ENCODE measurements around the gene MARCHF2.

The MARCHF2 gene

DNA sequence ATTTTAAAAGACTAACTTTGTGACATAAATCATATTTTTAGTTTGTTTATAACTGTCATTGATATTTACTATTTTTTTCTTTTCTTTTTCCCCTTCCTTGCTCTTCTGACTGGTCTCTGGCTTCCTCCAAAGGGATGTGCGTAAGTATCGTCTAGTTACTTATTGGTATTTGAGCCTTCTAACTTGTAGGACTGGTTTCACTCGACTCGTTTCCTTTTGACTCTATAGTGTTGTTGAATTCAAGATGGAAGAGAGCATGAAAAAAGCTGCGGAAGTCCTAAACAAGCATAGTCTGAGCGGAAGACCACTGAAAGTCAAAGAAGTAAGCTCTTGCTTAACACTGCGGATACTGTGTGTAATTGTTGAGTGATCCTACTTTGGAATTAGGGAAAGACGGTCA, 50.3 kb downstream of the MARCHF2 start:
- no peak for DNase-seq (ENCODE audit: low read depth)
- TF ChIP-seq, protein P1, sequence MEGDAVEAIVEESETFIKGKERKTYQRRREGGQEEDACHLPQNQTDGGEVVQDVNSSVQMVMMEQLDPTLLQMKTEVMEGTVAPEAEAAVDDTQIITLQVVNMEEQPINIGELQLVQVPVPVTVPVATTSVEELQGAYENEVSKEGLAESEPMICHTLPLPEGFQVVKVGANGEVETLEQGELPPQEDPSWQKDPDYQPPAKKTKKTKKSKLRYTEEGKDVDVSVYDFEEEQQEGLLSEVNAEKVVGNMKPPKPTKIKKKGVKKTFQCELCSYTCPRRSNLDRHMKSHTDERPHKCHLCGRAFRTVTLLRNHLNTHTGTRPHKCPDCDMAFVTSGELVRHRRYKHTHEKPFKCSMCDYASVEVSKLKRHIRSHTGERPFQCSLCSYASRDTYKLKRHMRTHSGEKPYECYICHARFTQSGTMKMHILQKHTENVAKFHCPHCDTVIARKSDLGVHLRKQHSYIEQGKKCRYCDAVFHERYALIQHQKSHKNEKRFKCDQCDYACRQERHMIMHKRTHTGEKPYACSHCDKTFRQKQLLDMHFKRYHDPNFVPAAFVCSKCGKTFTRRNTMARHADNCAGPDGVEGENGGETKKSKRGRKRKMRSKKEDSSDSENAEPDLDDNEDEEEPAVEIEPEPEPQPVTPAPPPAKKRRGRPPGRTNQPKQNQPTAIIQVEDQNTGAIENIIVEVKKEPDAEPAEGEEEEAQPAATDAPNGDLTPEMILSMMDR (IDR thresholded peaks at IDR 0.05; ENCODE audit: low read depth, low read length): no peak
- TF ChIP-seq POLR2A (IDR thresholded peaks at IDR 0.05; ENCODE audit: extremely low read depth, insufficient read length): no peak
- TF ChIP-seq, protein P2, sequence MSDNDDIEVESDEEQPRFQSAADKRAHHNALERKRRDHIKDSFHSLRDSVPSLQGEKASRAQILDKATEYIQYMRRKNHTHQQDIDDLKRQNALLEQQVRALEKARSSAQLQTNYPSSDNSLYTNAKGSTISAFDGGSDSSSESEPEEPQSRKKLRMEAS (IDR thresholded peaks at IDR 0.05; ENCODE audit: low read depth, low read length): no peak
- TF ChIP-seq MYC (IDR thresholded peaks at IDR 0.05; ENCODE audit: low read depth, low read length): no peak
- H3K4me3 ChIP-seq (ENCODE audit: low read depth, low read length): no peak overlapping the region

DNA sequence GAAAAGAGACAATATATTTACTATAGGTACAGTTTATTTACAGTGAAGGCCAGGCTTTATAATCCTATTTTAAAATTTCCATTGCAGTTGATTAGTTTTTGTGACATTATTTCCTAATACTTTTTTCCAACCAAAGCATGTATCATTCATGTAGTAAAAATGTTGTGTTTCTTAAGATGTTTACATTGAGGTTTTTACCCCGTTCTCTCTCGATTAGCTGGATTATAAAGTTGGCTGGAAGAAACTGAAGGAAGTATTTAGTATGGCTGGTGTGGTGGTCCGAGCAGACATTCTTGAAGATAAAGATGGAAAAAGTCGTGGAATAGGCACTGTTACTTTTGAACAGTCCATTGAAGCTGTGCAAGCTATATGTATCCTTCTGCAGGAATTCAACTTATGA, 52.9 kb downstream of the MARCHF2 start:
- H3K4me3 ChIP-seq (ENCODE audit: low read depth, low read length): no peak overlapping the region

DNA sequence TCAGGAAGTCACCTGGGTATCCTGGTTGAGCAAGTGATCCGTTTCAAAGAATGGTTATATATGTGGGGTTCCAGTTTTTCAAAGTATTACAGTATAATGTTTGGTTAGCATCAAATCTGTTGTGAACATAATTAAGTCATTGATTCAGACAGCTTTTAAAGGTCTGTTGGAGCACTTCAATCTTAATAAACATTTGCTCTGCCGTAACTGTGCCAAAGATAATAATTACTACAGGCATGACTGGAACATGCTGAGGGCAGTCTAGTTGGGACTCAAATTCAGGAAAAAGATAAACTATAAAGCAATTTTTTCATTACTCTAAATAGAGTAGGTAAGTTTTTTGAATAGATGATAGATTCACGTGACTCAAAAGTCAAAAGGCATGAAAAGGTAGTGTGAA, 55.0 kb downstream of the MARCHF2 start:
- no peak overlapping the region for H3K4me3 ChIP-seq (ENCODE audit: low read depth, low read length)
- TF ChIP-seq, protein P2 (IDR thresholded peaks at IDR 0.05; ENCODE audit: low read depth, low read length): no peak
- no peak for DNase-seq (ENCODE audit: low read depth)

More for the DNA sequence above, 52.9 kb downstream of the MARCHF2 start:
- TF ChIP-seq, protein P2 (IDR thresholded peaks at IDR 0.05; ENCODE audit: low read depth, low read length): no peak
- no peak for TF ChIP-seq MYC (IDR thresholded peaks at IDR 0.05; ENCODE audit: low read depth, low read length)
- TF ChIP-seq, protein P1 (IDR thresholded peaks at IDR 0.05; ENCODE audit: low read depth, low read length): no peak
- TF ChIP-seq POLR2A (IDR thresholded peaks at IDR 0.05; ENCODE audit: extremely low read depth, insufficient read length): no peak
- no peak for DNase-seq (ENCODE audit: low read depth)

DNA sequence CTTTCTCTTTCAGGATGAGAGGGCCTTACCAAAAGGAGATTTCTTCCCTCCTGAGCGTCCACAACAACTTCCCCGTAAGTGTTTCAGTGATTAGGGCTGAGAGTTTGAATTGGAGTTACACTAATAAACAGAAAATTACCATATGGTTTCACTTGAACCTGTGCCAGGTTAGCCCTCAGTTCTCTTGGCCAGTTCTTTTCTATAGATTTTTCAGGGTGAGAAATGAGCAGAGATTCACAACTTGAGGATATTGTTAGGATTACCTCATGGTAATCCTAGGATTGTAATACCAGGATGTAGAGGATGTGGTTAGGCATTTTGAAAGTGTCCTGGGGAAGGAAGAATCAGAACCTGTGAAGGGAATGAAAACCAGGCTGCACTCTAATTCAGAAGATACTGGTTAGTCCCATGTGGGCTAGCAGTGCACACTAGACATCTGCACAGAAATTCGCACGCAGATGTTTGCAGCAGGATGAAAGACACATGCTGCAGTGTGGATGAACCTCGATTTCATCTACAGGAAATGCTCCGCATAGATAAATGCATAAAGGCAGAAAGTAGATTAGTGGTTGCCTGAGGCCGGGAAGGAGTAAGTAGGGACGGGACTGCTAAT, 55.8 kb downstream of the MARCHF2 start:
- H3K4me3 ChIP-seq (ENCODE audit: low read depth, low read length): no peak overlapping the region
- no peak for DNase-seq (ENCODE audit: low read depth)
- TF ChIP-seq, protein P2 (IDR thresholded peaks at IDR 0.05; ENCODE audit: low read depth, low read length): no peak
- no peak for TF ChIP-seq POLR2A (IDR thresholded peaks at IDR 0.05; ENCODE audit: extremely low read depth, insufficient read length)
- TF ChIP-seq, protein P1 (IDR thresholded peaks at IDR 0.05; ENCODE audit: low read depth, low read length): no peak
- no peak for TF ChIP-seq MYC (IDR thresholded peaks at IDR 0.05; ENCODE audit: low read depth, low read length)

DNA sequence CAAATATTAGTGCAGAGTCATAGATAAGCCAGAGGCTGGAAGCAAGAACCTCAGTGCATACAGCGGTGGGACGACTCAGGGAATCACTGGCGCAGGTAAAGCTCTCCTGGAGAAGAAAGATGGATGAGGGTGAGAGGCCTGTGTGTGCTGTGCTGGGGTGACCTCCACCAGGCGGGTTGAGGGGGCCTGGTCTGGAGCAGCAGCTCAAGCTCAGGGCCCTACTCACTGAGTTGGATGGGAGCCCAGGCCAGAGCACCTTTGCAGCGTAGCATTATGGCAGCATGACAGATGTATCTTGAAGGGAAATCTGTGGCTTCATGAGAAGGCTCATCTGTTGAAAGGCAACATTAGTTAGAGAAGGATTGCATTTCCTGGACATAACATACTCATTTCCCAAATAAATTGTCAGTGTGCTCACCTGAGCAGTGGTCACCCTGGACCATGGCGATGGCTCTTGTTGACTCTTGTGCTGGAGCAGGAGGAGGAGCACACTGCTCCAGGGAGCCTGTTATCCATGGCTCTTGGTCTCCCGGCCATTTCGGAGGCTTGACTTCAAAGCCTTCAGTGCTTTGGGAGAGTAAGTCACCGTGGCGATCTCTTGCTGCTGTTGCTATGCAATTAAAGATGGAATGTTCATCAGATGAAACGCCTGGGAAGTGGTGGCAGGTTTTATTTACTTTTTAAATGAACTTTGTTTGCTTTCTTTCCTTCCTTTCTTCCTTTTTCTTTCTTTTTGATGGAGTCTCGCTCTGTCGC, 56.7 kb downstream of the MARCHF2 start:
- no peak overlapping the region for H3K4me3 ChIP-seq (ENCODE audit: low read depth, low read length)
- TF ChIP-seq MYC (IDR thresholded peaks at IDR 0.05; ENCODE audit: low read depth, low read length) (no peak), POLR2A (IDR thresholded peaks at IDR 0.05; ENCODE audit: extremely low read depth, insufficient read length) (no peak)
- TF ChIP-seq, protein P2 (IDR thresholded peaks at IDR 0.05; ENCODE audit: low read depth, low read length): no peak
- TF ChIP-seq, protein P1 (IDR thresholded peaks at IDR 0.05; ENCODE audit: low read depth, low read length): no peak
- no peak for DNase-seq (ENCODE audit: low read depth)

All from NB4 (cell line).